CD4-positive, alpha-beta T cell treated with Interleukin-6 at 100 ng/mL for 8 hours (primary cell): ENCODE measurements around the gene PACSIN2.

Experiments
- DNase-seq: peaks from one replicate; pipeline ENCODE4 v3.0.0-alpha.2; 2020; ENCODE audit warnings: mixed read lengths, low spot score

PACSIN2 gene

DNA sequence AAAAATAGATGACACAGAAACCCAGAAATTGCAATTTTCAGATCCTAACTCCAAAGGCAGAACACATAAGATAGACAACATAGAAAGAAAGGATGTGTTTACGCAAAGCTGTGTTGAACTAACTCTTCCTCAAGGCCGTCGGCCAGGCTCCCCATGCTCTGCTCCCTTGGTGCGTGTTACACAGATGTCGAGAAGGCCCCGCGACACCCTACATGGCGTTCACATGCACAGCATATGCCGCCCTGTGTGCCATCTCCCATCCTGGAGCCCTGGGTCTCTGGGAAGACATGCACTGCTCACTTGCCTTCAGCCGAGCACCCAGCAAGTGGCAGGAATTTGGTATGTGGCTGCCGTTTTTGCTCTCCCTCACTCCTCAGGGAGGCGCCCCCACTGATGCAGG is 110.9 kb downstream of the PACSIN2 start:
- DNase-seq: no peak

DNA sequence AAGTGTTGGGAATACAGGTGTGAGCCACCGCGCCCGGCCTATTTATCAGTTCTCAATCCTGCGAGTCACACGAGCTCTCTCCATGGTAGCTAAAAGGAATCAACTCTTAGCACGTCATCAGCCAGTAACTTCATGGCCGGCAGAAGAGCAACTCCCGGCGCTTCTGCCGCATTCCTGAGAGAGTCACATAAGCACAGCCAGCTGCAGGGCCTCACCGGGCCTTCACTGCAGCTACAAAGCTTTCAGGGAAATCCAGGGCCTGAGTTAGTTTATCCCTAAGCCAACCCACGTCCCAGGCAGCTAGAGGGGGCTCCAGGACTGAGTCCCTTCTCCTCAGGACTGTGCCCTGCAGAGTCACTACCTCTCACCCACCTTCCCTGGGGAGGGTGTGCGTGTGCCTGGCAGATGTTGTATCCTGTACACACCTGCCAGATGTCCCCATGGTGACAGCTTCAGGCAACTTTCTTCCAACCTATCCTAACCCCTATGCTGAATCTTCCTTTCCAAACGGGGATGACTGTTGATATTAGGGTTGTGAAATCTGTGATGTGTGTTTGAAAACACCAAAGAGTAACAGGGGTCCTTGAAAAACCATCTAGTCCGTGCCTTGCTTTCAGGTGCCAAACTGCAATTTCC is 112.0 kb downstream of the PACSIN2 start:
- no peak for DNase-seq

DNA sequence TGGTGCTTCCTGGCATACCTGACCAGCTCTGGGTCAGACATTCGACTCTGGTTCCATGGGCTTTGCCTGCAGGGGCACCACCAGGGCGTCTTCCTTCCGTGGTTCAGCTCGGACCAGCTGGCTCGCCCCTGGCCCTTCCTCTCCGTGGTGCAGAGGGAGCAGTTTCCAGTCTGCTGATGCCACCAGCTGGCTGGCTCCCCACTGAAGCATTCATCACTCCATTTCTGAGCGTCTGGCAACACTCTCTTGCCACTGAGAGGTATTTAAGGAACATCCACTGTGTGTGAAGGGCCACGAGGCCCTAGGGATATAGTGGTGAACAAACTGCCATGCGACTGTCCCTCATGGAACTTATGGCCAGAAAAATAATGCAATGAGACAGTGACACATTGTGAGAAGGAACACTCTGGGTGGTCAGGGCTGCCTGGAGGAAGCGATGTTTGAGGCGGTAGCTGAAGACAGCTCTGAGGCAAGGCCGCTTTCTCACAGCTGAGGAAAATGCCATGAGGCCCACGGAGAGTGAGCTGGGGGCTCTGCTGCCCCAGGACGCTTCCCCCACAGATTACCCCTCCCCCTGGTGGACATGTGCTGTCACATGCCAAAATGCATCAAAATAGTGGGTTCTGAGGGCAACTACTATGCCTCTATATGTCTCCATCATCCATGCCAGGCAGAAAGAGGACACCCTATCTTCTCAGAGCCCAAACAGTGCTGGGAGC is 113.0 kb downstream of the PACSIN2 start:
- no peak for DNase-seq

DNA sequence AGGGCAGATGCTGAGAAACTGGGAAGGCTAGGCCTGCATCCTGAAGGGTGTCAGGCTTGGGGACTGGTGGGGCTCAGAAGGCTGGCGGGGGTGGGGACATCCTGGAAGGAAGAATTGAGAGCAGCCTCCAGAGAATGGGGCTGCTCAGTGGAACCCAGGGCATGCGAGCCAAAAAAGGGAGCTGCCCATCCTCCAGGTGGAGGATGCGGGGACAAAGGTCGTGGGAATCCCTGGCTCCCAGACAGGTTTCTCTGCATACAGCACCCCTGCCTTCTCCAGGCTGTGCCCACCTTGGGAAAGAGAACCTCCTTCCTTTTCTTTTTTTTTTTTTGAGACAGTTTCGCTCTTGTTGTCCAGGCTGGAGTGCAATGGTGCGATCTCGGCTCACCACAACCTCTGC is 117.0 kb downstream of the PACSIN2 start:
- no peak for DNase-seq

DNA sequence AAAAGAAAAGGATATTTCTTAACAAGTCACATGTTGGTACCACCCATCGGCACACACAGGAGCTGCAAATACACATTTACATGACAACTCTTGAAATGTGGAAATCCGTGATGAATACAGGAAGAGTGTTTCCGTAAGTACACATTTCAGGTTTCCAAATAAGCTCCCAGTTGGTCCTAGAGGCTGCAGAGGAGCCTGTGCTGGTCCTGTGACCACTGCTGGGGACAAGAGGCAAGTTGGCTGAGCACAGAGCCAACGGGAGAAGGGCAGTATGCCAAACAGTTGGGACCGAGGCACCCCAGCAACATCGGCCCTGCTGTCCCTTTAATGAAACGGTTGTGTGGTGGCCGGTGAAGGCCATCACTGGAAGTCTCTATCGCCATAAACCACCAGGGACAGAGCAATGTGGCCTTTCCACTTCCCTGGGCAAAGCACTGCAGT is 119.4 kb downstream of the PACSIN2 start:
- DNase-seq: no peak

DNA sequence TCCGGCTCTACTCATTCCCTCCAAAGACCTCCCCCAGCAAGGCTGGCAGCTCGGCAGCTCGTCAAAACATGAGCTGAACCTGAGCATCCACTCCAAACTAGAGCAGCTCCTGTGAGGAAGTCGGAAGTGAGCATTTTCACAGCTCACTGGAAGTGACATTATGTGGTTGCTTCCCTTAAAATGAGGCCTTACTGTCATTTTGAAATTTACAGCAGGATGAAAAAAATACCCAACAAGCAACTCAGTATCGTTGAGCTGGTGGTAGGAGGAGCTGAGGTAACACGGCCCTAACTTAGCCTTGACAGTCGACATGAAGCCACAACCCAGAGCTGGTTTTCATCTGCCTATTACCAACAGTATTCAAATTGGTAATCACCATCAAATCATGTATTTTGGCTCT is 119.9 kb downstream of the PACSIN2 start:
- DNase-seq: peak; percentile 4

DNA sequence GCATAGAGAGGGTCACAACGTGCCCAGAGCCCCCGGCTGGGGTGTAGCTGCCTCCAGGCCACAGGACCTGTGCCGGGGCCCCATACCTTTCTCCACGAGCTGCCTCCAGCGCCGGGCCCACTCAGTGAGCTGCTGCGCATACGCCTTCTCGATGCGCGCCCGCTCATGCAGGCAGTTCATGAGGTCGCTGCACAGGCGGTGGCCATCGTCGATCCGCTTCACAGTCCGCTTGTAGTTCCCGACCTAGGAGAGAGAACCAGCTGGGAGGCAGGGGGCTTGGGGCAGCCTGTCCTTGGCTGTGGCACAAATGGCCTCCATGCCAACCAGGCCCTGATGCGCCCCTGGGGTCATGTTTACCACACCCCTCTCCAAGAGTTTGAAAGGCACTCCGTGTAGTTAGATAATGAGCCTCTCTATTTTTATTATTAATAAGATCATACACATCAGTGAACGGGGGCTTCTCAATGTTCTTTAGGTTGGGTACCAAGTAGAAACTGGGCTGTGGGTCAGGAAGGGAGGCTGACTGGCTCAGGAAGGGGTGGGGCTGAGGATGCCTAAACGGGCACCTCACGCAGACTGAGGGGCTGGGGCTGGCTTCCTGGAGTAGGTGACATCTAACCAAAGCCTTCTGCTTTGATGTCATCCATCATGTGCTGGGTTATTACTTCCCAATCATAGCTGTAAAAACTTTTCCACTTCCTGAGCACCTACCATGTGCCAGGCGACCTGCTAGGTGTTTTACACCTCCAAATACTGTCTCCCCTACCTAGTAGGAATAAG is 121.4 kb downstream of the PACSIN2 start:
- peak; percentile 13 for DNase-seq

DNA sequence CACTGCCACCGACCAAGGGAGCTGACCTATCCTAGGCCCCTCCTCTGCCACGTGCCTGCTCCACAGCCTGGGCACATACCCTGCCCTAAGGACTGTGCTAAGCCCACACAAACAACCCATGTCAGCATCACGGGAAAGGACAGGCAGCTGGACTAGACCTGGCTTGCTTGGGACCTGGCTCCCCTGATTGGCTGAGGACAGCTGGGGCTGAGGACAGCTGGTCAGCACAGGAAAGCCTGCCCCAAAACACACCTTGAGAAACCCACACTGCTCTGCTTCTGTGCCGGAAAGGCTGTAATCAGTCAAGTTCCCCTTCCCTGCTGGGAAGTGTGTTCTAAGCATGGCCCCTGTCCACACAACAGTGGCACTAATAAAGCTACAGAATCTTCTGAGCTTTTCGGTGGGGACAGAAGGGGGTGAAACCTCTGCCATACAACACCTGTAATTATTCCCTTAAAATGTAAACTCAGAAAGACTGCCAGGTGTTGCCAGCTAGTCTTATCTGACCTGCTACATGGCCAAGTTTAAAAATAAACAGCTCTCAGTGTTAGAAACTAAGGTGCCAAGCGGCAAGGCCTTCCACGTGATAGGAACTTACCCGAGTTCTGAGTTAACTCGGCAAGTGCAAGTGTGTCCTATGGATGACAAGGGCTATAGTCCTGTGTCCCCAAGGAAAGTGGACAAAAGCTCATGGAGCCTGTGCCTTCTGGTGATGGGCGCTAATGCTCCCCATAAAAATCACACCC is 122.2 kb downstream of the PACSIN2 start:
- no peak for DNase-seq

DNA sequence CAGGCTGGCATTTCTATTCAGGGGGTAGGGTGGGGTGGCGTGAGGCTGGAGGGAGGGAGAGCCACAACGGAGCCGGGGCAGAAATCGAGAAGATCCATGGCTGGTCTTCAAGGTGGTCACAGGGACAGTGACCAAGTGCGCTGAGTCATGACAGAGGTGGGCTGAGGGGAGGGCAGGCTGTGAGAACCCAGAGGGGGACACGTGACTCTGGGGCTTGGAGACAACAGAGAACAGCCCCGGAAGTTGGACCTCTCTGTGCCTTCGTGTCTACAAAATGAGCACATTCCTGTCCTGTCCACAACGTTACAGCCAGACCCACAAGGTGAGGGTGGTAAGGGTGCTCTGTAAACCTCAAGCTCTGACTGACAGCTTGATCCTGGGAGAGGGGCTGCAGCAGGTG is 122.8 kb downstream of the PACSIN2 start:
- no peak for DNase-seq

DNA sequence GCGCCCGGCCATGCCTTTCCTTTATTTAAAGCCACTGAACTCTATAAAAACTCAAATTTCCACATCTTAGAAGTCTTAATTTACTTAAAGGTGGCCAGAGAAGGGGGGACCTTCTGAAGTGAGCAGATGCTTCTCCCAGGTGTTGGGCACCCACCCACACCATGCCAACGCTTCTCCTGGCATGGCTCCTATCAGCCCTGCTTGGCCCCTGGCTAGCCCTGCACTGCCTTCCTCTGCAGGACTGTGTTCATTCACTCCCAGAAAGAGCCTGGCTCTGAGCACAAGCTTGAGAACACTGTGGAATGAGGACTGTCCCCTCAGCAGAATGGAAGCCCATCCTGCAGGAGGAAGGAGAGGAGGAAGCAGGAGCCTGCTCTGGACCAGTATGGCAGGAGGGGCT is 123.3 kb downstream of the PACSIN2 start:
- DNase-seq: no peak

DNA sequence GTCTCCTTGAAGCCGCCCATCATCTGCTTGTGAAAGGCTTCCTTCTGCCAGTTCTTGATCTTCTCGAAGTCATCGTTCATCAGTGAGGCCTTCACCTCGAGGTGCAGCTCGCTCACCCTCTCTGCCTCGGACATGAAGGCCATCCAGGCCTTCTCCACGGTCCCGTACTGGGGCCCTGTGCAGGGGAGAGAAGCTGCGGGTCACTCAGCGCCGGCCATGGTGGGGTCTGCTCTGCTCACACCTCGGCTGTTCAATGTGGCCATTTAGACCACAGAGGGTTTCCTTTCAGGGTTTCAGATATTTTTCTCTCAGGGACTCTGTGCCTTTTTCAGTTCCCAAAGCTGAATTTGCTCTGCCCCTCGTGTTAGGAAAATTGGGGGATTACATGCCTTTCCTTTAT is 123.9 kb downstream of the PACSIN2 start:
- no peak for DNase-seq

DNA sequence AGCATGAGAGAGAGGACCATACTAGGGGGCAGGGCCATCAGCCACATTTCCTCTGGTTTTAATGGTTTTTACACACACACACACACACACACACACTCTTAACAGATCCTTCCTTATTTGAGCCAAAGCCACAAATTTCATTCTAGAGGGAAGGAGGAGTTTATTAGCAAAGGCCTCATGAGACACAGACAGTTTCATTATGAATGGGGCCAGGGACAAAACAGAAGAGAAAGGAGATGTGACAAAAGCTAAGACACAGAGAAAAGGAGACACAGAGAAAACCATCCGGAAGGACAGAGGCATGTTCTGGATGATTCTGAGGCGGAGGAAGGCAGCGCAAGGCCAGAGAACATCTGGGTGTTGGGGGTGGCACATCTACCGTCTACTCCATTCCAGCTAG is 125.6 kb downstream of the PACSIN2 start:
- DNase-seq: no peak

DNA sequence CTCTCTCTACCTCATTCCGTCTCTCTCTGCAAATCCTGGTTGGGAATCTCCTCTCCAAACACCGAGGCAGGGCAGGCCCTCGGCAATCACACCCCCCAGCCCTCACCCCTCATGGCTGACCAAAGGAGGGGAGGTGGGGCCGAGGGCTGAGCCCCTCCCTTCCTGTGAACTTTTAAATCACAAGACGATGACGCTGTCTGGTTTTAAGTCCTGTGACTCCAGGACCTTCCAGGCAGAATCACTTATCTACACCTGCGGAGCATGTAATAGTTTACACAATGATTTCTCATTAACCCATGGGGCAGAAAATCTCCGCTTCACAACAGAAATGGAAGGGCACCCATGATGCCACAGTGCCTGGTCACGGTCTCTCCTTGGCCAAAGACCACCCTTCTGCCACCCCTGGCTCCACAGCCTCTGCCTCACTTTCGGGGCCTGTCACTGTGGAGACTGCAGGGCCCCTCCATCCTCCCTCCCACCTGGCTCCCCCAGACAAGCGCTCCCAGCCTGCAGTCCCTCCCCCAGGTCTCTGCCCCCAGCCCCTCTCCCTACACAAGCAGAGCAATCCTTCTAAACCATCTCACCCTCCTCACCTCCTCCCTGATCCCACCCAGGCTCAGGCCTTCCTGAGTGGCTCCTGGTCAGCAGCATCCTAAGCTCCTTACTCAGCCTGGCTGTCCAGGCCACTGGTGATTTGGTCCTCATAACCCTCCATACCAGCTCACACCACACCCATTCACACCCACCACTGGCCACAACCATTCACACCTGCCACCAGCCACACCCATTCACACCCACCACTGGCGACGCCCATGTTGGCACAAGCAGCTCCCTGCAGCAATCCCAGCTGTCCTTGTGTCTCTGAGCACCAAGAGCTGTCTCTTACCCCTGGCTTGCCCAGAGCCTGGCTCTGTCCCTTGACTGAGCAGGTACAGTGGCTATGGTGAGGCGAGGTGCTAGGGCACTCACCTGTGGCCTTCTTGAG is 127.1 kb downstream of the PACSIN2 start:
- DNase-seq: no peak

DNA sequence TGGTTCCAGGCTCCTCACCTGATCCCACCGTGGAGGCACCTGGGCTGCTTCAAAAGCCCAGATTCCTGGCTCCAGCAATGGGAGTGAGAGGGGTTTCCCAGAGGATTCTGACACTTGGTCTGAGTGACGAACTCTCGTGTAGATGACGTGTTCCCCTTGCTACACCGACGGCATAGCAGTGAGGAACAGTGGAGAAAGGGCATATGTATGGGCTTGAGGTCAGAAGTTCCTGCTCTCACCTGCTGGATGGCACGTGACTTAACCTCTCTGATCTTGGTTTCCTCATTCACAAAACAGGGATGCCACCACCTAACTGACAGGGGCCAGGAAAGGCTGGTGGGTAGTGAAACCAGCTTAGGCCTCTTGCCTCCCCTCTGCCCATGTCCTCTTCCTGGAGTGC is 127.8 kb downstream of the PACSIN2 start:
- DNase-seq: no peak

DNA sequence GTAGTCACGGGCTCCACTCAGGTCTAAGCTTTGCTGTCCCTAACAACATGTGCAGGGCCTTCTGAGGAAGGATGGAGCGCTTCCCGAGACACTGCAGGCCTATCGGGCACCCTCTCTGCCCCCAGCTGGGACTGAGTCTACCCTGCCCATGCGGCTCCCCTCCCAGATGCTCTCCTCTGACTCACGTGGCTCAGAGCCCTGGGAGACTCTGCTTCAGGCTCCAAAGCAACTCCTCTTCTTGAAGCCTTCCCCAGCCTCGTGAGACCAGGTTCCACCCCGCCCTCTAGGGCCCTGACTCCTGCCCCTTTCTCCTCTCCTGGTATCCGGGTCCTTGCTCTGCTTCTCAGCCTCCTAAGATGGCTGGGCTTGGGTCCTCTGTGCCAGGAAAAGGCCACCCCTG is 129.5 kb downstream of the PACSIN2 start:
- DNase-seq: no peak

DNA sequence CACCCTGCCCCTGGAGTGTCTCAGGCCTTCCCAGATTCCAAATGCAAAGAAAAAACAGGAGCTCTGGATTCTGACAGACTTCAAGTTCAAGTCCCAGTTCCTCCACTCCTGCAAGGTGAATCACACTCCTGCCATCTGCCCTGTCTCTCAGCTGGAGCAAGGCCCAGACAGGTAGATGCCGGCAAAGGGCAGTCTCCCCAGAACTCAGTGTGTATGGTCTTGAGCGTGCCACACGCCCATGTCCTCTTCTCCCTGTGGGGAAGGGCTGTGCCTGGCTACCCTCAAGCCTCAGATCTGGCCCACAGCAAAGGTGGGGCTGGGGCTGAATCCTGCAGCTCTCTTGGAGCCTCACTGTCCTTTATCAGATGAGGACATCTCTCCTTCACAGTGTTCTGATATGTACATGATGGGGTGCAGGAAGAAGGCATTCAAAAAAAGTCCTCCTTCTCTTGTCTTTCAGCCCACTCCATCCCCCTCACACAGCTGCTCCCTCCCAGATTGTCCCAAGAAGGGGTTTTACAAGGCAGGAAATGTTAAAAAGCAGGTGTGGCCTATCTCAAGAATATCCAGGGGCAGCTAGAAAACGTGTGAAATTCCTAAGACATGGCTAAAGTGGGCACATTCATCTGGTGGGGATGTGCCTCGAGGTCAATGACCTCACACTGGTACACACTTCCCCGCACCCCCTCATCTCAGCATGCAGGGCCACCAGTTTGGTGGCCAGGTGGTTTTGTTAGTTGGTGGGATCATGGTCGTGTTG is 130.2 kb downstream of the PACSIN2 start:
- no peak for DNase-seq

DNA sequence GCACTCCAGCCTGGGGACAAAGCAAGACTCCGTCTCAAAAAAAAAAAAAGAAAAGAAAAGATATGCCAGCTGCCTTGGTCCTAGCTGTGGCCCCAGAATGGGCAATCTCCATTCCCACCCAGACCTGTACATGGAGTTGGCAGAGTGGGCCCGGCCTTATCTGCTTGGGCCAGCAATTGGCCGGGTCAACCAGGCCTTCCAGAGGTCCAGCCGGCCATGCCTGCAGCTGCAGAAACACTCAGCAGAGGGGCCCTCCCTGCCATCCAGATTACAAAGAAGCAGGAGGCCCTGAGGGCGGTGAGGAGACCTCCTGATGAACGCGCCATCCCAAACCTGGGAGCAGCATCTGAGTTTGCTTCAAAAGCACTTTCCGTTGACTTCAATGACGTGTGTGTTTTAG is 131.0 kb downstream of the PACSIN2 start:
- DNase-seq: no peak

DNA sequence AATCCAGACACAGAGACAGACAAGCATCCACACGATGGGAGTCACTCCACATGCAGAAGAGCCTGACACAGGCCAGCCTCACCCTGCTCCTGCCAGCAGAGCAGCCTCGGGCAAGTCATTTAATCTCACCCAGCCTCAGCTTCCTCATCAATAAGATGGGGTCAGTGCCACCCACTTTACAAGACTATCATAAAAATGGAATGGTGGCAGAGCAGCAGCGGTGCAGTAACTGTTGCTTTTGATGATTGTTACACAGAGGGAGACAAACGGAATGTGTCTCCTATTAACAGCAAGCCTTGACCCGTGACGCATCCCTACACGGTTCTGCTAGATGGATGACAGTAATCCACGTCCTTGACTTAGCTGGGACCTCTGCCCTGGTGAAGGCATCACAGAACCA is 131.8 kb downstream of the PACSIN2 start:
- DNase-seq: no peak

DNA sequence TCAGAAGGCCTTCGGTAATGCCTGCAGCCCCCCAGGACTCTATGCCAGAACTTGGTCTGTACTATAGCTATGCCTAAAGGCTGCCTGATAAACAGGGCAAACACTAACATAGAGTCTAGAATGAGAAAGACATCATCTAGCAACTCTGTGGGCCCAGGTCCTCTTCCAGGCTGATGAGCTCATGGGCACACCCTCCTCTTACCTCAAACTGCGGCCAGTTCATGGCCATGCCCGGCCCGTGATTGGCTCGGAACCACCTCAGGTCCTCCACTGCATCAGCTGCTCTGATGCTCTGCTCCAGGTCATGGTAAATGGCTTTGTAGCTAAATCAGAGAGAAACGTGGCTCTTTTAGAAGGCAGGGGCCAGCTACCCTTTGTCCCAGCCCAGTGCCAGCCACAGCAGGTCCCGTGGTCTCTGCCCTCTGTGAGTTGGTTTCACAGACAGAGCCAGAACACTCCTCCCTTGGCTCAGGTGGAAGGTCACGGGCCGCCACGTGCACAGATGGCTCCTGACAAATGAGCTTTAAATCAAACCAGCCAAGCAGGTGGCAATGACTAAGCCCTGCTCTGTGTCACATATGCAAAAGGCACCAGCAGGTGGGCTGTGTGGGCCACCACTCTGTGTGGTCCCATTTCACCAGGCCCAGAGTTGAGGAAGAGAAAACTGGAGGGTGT is 132.8 kb downstream of the PACSIN2 start:
- DNase-seq: no peak

DNA sequence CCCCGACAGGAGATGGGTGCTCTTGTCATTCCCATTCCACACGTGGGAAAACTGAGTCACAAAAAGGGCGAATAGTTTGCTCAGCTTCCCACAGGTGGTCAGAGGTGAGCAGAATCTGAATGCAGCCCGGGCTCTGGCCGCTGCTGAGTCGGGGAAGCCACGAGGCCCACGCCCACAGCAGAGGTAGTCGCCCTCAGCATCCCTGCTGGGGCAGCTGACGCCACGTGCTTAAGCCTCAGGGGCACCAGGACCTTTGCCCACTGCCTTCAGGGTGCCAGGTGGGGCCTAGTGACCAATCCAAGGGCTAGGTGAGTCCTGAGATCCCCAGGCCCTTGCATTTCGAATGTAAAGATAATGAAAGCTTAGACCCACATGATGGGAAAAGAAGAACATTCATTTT is 133.7 kb downstream of the PACSIN2 start:
- no peak for DNase-seq
